SW 1271 (cell line): ENCODE results near the gene CDY1.
"Not testable (repeated sequence)": the region's sequence is repeated elsewhere in the genome, so short reads cannot be mapped to it uniquely, and the experiment has no call there.

ENCODE experiments used
- DNase-seq, 2 experiments: peaks; one replicate each; lab custom pipeline; 2025; lab: John Stamatoyannopoulos, UW

Gene CDY1

GRCh38 chrY:25621817-25622216 lies at the start of gene CDY1:
CDY1 (plus strand) TSS chrY:25622117; CDS start chrY:25622443, 326 bp downstream.
- DNase-seq = not testable (repeated sequence)

- DNase-seq = not testable (repeated sequence)
These were observed 28.6 kb upstream of the CDY1 start for GRCh38 chrY:25593336-25593735.

GRCh38 chrY:25620209-25620608 lies 1.7 kb upstream of the CDY1 start:
- not testable (repeated sequence) for DNase-seq

GRCh38 chrY:25626524-25626923 lies 4.6 kb downstream of the CDY1 start:
- not testable (repeated sequence) for DNase-seq

GRCh38 chrY:25630383-25631112 lies 8.6 kb downstream of the CDY1 start:
- DNase-seq = not testable (repeated sequence)

GRCh38 chrY:25639852-25640251 lies 17.9 kb downstream of the CDY1 start:
- DNase-seq = not testable (repeated sequence)

GRCh38 chrY:25643024-25643915 lies 21.4 kb downstream of the CDY1 start:
- DNase-seq = not testable (repeated sequence)
